Neural cell (in vitro differentiated cells): ENCODE data around the gene ARSA. TPM values are rescaled to one million over a fixed set of nuclear protein-coding genes. Genes with fewer than 3 reads are reported as not detected.

ENCODE experiments used
- H2AFZ ChIP-seq: fragments of 200-600, 300-800 bp; sonication (generic), shearing (Covaris generic); 2 replicates; pipeline ENCODE4 v1.6.0; 2014; ENCODE audit warnings: low read depth, mild to moderate bottlenecking, antibody characterized with exemption, low read length, moderate library complexity
- H3F3A ChIP-seq: fragments of 200-600 bp; shearing (Covaris generic); 2 replicates; pipeline ENCODE4 v1.6.1; 2016; ENCODE audit warnings: mild to moderate bottlenecking, moderate library complexity, mixed read lengths, antibody characterized with exemption, low read length; ENCODE audit not compliant: insufficient read depth, poor library complexity, severe bottlenecking
- H3K27ac ChIP-seq: fragments of 200-600, 300-800 bp; sonication (generic), shearing (Covaris generic); 2 replicates; pipeline ENCODE4 v1.5.1; 2014; ENCODE audit warnings: mild to moderate bottlenecking, low read length, moderate library complexity
- H3K27me3 ChIP-seq: fragments of 300-800, 200-600 bp; sonication (generic), shearing (Covaris generic); 2 replicates; pipeline ENCODE4 v1.6.0; 2014; ENCODE audit warnings: mild to moderate bottlenecking, low read depth, low read length, moderate library complexity; ENCODE audit not compliant: insufficient read depth
- H3K36me3 ChIP-seq: fragments of 300-800, 200-600 bp; sonication (generic), shearing (Covaris generic); 2 replicates; pipeline ENCODE4 v1.5.1; 2014; ENCODE audit warnings: mild to moderate bottlenecking, antibody characterized with exemption, low read length, moderate library complexity; ENCODE audit not compliant: insufficient read depth
- H3K4me2 ChIP-seq: fragments of 300-800, 200-600 bp; sonication (generic), shearing (Covaris generic); 2 replicates; pipeline ENCODE4 v1.6.0; 2014; ENCODE audit warnings: mild to moderate bottlenecking, low read length
- H3K4me3 ChIP-seq: fragments of 300-800, 200-600 bp; sonication (generic), shearing (Covaris generic); 2 replicates; pipeline ENCODE4 v1.5.1; 2014; ENCODE audit warnings: mild to moderate bottlenecking, low read length, moderate library complexity
- H3K79me2 ChIP-seq: fragments of 200-600 bp; shearing (Covaris generic); replicated peaks from 2 replicates; pipeline ENCODE4 v1.6.0; 2014; ENCODE audit warnings: mild to moderate bottlenecking, low read length, moderate library complexity; ENCODE audit not compliant: insufficient read depth
- H3K9ac ChIP-seq: fragments of 300-800, 200-600 bp; sonication (generic), shearing (Covaris generic); 2 replicates; pipeline ENCODE4 v1.6.1; 2016; ENCODE audit warnings: mild to moderate bottlenecking, low read length, mixed read lengths
- H3K9me2 ChIP-seq: fragments of 200-600 bp; shearing (Covaris generic); 2 replicates; pipeline ENCODE4 v1.6.1; 2016; ENCODE audit warnings: mild to moderate bottlenecking, low read length, mixed read lengths; ENCODE audit not compliant: insufficient read depth
- H3K9me3 ChIP-seq: fragments of 200-600, 300-800 bp; sonication (generic), shearing (Covaris generic); 2 replicates; pipeline ENCODE4 v1.6.1; 2016; ENCODE audit warnings: mild to moderate bottlenecking, mixed run types, low read length, moderate library complexity, mixed read lengths
- H4K20me1 ChIP-seq: fragments of 200-600 bp; shearing (Covaris generic); 2 replicates; pipeline ENCODE4 v1.6.1; 2016; ENCODE audit warnings: mild to moderate bottlenecking, mixed run types; ENCODE audit not compliant: insufficient read depth
- CTCF ChIP-seq: fragments of 450-650 bp; IDR thresholded peaks from 2 replicates; pipeline ENCODE4 v1.5.1; 2014; ENCODE audit warnings: antibody characterized with exemption, mild to moderate bottlenecking, moderate library complexity; ENCODE audit not compliant: poor library complexity, severe bottlenecking
- EP300 ChIP-seq: fragments of 450-650 bp; conservative IDR thresholded peaks from 2 replicates; pipeline ENCODE4 v1.6.1; 2014; ENCODE audit warnings: antibody characterized with exemption, mild to moderate bottlenecking, moderate library complexity; ENCODE audit not compliant: poor library complexity, severe bottlenecking
- EZH2 ChIP-seq: fragments of 200-600, 300-800 bp; shearing (Covaris generic), sonication (generic); IDR thresholded peaks from 2 replicates; pipeline ENCODE4 v1.6.1; 2014; ENCODE audit warnings: antibody characterized with exemption, low read length, borderline replicate concordance, mild to moderate bottlenecking; ENCODE audit not compliant: insufficient read depth, poor library complexity, severe bottlenecking
- MXI1 ChIP-seq: fragments of 450-650 bp; conservative IDR thresholded peaks from 2 replicates; pipeline ENCODE4 v1.6.1; 2014; ENCODE audit warnings: antibody characterized with exemption, mild to moderate bottlenecking; ENCODE audit not compliant: poor library complexity, severe bottlenecking
- POLR2AphosphoS5 ChIP-seq: IDR thresholded peaks from 2 replicates; pipeline ENCODE4 v1.6.1; 2012
- RAD21 ChIP-seq: fragments of 450-650 bp; conservative IDR thresholded peaks from 2 replicates; pipeline ENCODE4 v1.6.1; 2014; ENCODE audit warnings: antibody characterized with exemption, mild to moderate bottlenecking, moderate library complexity
- REST ChIP-seq: IDR thresholded peaks from 2 replicates; pipeline ENCODE4 v1.6.1; 2012; ENCODE audit warnings: borderline replicate concordance
- SMC3 ChIP-seq: fragments of 450-650 bp; conservative IDR thresholded peaks from 2 replicates; pipeline ENCODE4 v1.6.1; 2014; ENCODE audit warnings: antibody characterized with exemption, mild to moderate bottlenecking, moderate library complexity; ENCODE audit not compliant: poor library complexity
- TAF1 ChIP-seq: IDR thresholded peaks from 2 replicates; pipeline ENCODE4 v1.6.1; 2012; ENCODE audit warnings: low read depth
- polyA minus RNA-seq: library from RNA; depleted of rRNA, polyadenylated mRNA; stranded (reverse); fragments of >200 nt; gene quantifications from 2 replicates; pipeline ENCODE4 v1.2.3, GENCODE V29; 2014
- polyA plus RNA-seq: library from polyadenylated mRNA; depleted of rRNA; stranded (reverse); fragments of >200 nt; gene quantifications from 2 replicates; pipeline ENCODE4 v1.2.3, GENCODE V29; 2014

ARSA gene
- polyA plus RNA-seq (32.5 and 41.4 TPM in 2 replicates), polyA minus RNA-seq (12.7 and 14.1 TPM in 2 replicates)

- Histone ChIP-seq H3K79me2 (no peaks in the 10 kb centered on the region), H3K9me3 (no peaks in the 10 kb centered on the region), H3K9me2 (no peaks in the 10 kb centered on the region), H3K27ac (peak within 1 kb of the TSS; percentile 41), H3F3A (no peaks in the 10 kb centered on the region), H3K4me3 (peak within 1 kb of the TSS; percentile 77), H4K20me1 (no peaks in the 10 kb centered on the region), H3K4me2 (peak within 1 kb of the TSS; percentile 98), H3K27me3 (no peaks in the 10 kb centered on the region), H2AFZ (peak within 1 kb of the TSS; percentile 41), H3K9ac (peak within 1 kb of the TSS; percentile 67), H3K36me3 (no peaks in the 10 kb centered on the region)
- TF ChIP-seq RAD21 (peak; percentile 48), EP300 (no peak), POLR2AphosphoS5 (peak; percentile 73), TAF1 (peak; percentile 34), CTCF (peak; percentile 39), EZH2 (no peak), MXI1 (peak; percentile 88), SMC3 (no peak), REST (peak; percentile 39)
Observed at GRCh38 chr22:50627642-50628542, at the start of gene ARSA. Gene ARSA, minus strand, starts transcription at chr22:50628152. Its CDS starts 373 bp downstream, at chr22:50627779.

- no peaks in the 10 kb centered on the region for H3K27me3 ChIP-seq
- no peaks in the 10 kb centered on the region for H3F3A ChIP-seq
- no peaks in the 10 kb centered on the region for H3K9me3 ChIP-seq
- no peak overlapping the region for H3K9ac ChIP-seq
- H3K79me2 ChIP-seq = no peaks in the 10 kb centered on the region
- no peak overlapping the region for H3K4me2 ChIP-seq
- H4K20me1 ChIP-seq = no peaks in the 10 kb centered on the region
- no peaks in the 10 kb centered on the region for H3K9me2 ChIP-seq
- no peak overlapping the region for H3K27ac ChIP-seq
- H3K36me3 ChIP-seq = no peaks in the 10 kb centered on the region
- H2AFZ ChIP-seq = no peak overlapping the region
- H3K4me3 ChIP-seq = no peak overlapping the region
- TF ChIP-seq EP300 = no peak
- no peak for TF ChIP-seq REST
- no peak for TF ChIP-seq TAF1
- no peak for TF ChIP-seq SMC3
- TF ChIP-seq RAD21 = no peak
- TF ChIP-seq EZH2 = no peak
- TF ChIP-seq MXI1 = no peak
- TF ChIP-seq POLR2AphosphoS5 = no peak
- TF ChIP-seq CTCF = no peak
Observed at GRCh38 chr22:50676661-50677492, 48.9 kb upstream of the ARSA start.
